ENCODE data around the gene ENPP7.

ENPP7 gene, protein sequence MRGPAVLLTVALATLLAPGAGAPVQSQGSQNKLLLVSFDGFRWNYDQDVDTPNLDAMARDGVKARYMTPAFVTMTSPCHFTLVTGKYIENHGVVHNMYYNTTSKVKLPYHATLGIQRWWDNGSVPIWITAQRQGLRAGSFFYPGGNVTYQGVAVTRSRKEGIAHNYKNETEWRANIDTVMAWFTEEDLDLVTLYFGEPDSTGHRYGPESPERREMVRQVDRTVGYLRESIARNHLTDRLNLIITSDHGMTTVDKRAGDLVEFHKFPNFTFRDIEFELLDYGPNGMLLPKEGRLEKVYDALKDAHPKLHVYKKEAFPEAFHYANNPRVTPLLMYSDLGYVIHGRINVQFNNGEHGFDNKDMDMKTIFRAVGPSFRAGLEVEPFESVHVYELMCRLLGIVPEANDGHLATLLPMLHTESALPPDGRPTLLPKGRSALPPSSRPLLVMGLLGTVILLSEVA

DNA sequence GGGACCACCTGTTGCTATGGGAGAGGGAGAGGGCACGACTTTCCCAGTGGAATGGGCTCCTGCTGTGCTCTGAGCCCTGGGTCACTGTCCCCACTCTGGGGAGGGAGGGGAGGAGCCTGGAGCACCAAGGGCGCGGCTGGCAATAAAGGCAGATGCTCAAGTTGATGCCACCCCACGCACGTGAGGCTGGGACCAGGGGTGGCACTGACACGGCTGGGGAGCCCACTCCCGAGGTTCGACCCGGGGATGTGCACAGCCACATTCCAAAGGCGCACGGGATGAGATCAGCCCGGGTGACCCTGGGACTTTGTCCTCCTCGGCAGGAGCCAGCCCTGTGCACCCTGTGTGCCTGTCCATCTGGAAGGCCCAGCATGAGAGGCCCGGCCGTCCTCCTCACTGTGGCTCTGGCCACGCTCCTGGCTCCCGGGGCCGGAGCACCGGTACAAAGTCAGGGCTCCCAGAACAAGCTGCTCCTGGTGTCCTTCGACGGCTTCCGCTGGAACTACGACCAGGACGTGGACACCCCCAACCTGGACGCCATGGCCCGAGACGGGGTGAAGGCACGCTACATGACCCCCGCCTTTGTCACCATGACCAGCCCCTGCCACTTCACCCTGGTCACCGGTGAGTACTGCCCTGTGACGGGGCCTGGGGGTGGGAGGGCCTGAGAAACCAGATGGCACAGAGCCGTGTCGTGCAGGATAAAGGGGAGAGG is at the start of gene ENPP7:
Gene ENPP7 (plus strand): TSS at position 175 of the 715 bp plus-strand sequence. CDS start 197 bp downstream, at position 372.
- no peak for DNase-seq (ENCODE audit: low read depth)

DNA sequence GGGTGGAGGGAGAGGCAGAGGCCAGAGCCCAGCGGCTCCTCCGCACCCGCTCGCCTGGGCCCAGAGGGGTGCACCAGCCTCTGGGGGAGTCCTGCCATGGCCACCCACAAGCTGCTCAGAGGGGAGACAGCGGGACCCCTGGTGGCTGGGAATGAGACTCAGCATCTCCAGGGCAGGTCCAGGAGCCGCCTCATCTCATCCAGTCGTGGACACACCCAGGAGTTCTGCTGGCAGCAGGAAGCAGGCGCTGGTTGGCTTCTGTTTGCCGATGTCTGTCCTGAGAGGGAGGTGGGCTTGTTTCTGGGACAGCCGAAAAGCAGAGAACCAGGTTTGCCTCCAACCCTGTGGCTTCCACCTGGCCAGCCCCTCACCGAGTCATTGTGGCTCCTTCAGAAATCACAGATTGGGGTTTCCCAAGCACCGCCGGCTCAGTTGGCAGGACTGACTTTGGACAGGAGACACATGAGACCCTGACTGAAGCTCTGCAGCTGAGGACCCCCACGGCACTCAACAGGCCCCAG is 49.6 kb upstream of the ENPP7 start:
- no peak for DNase-seq (ENCODE audit: low read depth)

DNA sequence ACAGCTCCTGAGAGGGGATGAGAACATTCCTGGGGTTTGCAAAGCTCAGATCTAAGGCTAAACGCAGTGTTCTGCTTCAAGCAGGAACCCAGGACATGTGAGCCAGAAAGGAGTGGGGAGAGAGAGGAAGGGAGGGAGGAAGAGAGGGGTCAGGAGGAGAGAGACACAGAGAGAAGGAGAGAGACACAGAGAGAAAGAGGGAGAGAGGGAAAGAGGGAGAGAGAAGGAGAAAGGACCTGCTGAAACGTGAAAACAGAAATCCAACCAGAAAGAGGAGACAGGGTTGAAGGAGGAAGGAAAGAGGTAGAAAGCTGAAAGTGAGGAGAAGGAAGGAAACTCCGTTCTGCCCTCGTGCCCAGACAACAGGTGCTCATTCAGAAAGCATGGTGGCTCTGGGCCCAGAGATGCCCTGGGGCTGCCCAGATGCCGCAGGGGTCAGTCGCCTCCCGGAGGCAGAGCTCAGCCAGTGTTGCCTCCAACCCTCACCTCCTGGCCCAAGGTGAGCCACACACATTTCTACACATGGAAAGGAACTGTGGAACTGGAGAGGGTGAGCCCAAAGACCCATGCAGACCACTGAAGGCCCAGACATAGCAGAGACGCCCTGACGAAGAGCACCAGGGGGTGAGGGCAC is 49.0 kb upstream of the ENPP7 start:
- no peak for DNase-seq (ENCODE audit: low read depth)

DNA sequence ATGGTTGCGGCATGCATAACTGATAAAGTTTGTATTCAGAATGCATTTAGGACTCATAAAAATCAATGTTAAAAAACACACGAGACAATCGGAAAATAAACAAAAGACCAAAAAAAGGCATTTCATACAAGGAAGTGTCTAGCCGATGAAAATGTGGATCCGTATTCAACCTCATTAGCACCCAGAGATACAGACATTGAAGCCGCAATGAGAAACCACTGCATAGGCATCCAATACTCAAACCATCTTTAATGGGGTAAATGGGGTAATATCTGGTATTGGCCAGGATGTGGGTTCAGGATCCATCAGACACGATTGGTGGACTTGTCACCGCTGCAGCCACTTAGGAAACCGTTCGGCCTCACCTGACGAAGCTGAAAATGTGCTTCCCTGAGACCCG is 47.4 kb upstream of the ENPP7 start:
- no peak for DNase-seq (ENCODE audit: low read depth)

DNA sequence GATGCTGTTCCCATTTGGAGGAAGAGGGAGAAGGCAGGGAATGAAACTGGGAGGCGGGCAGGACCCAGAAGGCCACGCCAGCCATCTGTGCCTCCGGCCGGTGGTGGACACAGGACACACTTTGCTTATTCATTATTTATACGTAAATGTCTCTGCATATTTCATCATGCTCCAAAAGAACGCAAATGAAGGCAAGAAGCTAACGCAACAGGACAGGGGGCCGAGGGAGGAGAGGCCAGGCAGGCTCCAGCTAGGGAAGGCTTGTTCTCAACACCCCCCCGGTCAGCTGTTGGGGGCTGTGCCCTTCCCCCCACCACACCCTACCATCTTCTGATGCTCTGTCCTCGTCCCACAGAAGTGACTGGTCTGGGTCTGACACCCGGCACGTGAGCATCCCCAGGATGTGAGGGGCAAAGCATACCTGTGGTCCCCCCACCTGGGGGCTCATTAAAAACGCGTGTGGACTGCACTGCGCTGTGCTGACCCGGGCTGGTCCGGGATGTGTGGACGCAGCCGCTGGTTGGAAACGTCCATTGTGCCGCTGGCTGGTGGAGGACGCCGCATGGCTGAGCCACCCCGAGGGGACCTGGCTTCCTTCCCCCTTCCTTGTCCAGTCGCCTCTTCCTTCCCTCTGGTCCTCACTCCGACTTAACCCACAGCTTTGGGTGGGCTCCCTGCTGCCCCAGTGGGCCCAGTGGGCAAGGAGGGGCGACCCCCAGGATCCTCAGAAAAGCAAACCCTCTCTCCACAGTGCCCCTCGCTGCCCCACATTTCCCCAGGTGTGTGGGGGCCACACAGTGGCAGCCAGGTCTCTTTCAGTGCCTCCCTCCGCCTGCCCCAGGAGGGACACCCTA is 46.4 kb upstream of the ENPP7 start:
- DNase-seq (ENCODE audit: low read depth) = no peak

DNA sequence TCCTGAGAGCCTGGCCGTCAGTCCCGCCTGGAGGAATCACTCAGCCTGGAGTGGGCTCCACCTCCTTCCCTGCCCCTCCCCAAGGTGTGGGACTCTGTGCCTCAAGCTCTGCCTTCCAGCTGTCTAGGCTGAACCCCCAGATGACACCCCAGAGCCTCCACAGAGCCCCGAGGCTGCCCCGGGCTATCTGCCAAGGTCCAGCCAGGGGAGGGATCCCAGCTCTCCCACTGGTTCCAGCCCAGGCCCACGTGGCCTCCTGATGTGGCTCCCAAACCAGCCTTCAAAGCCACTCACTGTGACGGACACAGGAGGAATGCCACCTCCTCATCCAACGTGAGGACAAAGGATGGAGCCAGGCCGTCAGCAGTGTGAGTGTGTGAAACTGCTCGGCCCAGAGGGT is 45.6 kb upstream of the ENPP7 start:
- DNase-seq (ENCODE audit: low read depth) = no peak

DNA sequence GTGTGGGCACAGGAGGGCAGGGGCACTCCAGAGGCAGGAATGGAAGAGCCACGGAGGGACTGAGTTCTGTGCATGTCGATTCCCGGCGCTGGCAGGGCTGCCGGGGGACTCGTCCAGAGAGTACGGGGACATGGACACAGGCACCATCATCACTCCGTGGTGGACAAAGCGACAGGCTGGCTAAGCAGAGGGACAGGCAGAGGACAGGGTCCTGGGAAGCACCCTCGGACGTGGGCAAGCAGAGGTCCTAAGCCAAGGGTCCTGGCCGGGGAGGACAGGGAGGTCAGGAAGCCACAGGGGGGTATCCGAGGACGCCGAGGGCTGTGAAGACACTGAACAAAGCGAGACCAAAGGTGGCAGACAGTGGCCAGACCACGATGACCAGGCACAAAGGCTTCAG is 44.3 kb upstream of the ENPP7 start:
- no peak for DNase-seq (ENCODE audit: low read depth)

DNA sequence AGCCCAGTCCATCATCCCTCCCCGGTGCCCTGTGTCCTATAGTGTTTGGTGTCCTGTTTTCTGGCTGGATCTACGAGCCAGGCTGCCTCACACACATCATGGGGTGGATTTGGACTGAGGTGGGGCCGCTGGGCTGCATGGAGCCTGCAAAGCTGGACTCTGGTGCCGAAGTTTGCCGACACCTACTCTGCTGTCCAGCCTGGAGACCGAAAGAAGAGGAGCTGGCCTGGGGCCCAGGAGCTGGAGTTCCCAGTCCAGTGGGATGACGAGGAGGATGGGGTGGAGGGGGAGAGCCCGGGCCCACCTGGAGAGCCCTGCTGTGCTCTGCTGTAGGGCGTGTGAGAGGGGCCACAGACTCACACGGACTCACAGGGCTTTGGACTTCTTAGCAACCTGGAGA is 40.3 kb upstream of the ENPP7 start:
- no peak for DNase-seq (ENCODE audit: low read depth)

DNA sequence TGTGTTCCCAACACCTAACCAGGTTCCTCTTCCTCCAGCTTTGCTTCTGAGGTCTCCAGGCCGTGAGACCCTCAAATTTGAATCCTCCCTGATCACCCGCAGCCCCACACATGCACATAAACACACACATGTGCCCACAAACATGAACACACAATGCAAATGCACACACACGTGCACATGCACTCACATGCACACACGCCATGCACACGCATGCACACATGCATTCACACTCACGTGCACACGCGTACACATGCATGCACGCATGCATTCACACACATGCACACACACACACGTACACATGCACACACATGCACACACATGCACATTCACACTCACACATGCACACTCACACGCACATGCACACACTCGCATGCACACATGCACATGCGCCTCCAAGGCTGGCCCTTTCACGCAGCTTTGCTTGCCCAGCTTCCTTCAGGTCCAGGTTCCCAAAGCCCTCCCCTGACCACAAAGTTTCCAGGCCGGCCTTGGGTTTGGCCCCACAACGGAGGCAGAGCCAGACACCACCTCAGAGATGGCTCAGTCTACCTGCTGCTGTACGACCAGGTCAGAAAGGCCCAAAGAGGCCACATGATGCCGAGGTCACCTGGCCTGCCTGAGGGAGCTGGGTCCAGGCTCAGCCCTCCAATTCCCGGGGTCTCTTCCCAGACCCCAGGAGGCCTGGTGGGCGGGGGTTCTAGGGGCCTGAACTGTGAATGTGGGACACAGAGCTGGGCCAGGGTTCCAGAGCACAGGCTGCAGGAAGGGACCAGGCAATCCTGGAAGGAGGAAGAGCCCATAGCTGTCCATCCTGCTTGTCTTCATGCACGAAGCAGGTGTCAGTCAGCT is 39.5 kb upstream of the ENPP7 start:
- no peak for DNase-seq (ENCODE audit: low read depth)

DNA sequence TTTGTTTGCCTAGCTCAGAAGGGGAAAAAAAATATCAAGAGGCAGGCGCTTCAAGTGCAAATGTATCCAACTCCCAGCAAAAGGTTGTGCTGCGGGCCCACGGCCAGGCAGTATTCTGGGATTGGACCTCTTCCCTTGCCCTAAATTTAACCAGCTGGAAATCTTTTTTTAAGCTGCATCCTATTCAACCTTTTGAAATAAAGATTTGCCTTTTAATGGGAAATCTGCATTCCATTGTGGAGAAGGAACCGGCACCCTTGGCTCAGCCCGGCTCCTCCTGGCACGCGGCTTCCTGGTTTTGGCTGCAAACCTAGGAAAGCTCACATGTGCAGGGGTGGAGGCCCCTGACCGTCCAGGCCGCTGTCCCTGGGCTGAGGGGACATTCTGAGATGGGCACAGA is 38.8 kb upstream of the ENPP7 start:
- no peak for DNase-seq (ENCODE audit: low read depth)

DNA sequence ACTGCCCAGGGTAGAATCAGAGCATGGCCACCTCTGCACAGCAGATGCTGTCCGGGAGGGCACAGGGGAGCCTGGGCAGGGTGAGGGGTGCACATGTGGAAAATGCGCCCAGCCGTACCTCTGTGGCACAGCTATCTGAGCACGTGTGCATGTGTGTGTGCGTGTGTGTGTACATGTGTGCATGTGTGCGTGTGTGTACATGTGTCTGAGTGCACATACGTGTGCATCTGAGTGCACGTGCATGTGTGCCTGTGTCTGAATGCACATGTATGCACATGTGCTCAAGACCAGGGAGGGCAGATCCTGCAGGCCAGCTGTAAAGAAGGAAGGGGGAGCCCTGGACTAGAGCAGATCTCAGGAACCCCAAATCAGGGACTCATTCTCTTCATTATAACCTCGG is 37.3 kb upstream of the ENPP7 start:
- DNase-seq (ENCODE audit: low read depth) = no peak

DNA sequence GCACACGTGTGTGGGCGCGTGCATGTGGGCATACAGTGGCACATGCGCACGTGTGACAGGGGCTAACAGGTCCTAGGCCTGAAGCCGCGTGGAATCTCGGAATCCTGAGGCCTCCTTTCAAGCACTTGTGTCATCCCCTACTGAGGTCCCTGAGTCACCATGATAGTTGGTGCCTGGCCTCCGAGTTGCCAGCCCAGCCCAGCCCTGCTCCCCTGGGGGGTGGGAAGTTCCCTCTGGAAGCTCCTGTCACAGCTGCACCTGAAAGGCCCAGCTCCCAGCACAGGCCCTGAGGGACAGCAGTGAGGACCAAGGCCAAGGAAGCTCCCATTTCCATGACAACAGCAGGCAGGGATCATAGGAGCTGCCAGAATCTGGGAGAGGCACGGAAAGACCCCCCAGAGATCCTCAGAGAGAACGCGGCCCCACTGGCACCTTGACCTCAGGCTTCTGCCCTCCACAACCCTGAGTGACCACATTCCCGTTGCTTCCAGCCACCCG is 35.4 kb upstream of the ENPP7 start:
- no peak for DNase-seq (ENCODE audit: low read depth)

DNA sequence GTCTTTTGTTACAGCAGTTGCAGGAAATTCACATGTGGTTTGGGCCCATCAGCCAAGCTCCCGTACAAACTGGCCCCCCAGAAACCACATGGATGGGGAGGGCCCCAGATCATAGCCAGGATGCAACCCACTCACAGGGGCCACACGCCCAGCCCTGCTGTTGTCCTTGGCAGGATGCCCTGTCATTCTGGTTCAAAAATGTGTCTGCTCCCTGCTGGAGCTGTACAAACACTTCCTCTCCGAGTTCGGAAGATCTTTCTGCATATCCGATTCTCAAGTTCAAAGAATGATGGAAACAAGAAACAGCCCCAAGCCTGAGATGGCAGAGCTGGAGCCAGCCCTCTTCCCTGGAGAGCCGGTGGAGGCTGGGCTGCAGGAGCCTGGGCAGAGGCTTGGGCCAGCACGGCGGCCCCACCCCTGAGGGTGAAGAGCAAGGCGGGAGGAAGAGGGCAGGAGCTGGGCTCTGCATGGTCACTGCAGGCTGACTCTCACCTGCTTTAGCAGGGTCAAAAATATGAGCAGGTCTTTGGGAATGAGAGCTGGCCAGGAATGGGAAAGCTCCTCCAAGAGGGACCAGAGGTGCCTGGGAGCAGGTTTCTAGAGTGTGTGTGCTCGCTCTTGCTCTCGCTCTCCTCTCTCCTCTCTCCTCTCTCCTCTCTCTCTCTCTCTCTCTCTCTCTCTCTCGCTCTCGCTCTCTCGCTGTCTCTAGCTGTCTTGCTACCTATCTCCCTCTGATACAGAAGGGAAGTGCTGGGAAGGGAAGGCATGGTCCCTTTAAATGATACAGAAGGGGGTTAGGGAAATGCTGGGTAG is 34.7 kb upstream of the ENPP7 start:
- no peak for DNase-seq (ENCODE audit: low read depth)

DNA sequence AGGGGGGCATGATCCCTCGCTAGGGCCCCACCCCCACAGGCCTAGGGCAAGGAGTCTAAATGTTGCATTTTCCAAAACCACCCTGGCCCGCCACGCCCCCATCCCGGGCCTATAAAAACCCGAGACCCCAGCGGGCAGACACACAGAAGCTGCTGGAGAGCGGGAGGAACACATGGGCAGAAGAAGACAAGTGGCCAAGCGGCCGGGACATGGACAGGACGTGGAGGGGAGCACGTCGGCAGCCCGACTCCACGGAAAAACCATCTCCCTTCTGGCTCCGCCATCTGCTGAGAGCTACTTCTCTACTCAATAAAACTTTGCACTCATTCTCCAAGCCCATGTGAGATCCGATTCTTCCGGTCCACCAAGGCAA is 34.1 kb upstream of the ENPP7 start:
- no peak for DNase-seq (ENCODE audit: low read depth)

DNA sequence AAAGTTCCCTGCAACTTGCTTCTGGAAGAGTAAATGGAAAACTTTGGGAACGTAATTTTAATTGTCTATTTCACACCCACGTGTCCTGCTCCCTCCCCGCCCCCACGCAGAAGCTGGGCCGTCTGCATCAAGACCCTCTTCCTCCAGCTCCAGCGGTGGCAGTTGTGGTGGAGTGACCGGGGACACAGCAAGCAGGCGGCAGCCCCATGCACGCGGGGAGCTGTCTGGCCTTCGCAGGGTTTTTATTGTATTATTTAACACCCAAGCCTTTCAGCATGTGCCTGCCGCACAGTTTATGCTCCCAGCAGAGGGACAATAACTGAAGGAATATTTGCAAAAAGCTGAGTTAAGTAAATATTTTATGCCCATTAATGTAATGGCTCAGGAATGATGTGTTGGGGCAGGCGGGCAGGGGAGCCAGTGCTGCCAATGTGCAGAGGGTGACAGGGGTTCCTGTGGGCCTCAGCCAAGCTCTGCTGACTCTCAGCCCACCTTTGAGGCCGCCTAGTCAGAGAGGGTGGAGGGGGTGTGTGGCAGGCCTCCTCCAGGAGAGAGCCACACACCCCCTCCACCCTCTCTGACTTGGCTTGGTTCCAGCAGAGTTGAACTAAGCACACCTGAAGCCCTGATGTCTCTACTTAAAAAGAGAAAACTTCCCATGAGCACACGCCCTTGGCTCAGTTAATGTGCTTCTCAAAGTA is 32.4 kb upstream of the ENPP7 start:
- DNase-seq (ENCODE audit: low read depth) = no peak

DNA sequence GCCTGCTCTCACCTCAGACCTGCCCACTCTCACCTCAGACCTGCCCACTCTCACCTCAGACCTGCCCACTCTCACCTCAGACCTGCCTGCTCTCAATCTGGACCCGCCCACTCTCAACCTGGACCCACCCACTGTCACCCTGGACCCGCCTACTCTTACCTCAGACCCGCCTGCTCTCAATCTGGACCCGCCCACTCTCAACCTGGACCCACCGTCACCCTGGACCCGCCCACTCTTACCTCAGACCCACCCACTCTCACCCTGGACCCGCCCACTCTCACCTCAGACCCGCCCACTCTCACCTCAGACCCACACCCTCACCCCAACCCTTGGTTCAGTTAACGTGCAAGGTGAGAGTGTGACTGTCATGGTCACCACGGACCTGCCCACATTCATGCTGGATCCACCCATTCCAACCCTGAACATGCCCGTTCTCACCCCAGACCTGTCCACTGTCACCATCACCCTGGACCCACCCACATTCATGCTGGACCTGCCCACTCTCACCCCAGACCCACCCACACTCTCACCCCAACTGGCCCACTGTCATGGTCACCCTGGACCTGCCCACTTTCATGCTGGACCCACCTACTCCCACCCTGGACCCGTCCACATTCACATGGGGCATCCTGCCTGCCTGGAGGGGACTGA is 31.2 kb upstream of the ENPP7 start:
- no peak for DNase-seq (ENCODE audit: low read depth)

DNA sequence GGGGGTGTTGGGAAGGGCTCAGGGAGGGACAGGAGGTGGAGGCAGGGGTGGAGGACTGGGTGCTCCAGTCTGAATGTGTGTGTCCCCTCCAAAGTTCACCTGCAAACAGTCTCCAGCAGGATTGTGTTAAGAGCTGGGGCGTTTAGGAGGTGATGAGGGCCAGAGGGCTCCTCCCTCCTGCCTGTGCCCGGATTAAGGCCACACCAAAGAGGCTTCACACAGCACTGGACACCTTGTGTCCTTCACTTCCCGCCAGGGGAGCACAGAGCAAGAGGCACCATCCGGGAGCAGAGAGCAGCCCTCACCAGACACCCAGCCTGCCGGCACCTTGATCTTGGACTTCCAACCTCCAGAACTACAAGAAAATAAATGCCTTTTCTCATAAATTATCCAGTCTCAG is 30.2 kb upstream of the ENPP7 start:
- no peak for DNase-seq (ENCODE audit: low read depth)

DNA sequence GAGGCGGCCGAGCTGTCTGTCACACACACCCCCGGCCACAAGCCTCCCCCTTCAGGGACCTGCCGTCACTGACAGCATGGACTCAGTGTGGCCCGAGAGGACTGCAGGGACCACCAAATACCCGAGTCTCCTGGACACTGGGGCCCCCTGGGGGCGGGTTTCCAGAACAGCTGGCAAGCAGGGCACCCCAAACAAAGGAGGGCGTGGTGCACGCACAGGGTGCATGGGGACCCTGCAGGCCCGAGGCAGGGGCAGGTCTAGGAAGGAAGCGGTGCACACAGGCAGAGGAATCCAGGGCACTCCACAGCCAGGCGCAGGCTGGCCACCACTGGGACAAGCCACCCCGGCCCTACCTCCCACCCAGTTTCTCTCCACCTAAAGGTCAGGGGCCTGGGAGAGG is 28.7 kb upstream of the ENPP7 start:
- no peak for DNase-seq (ENCODE audit: low read depth)
